Measurements from ENCODE around the gene G6PC1.

- TF ChIP-seq CTCF (conservative IDR thresholded peaks at IDR 0.05) (no peak), EZH2 (IDR thresholded peaks at IDR 0.05; ENCODE audit: low read depth) (no peak)
Measured at GRCh38 chr17:42894283-42895184, 6.1 kb upstream of the G6PC1 start.

All from PC-9 (cell line).